GM19238 (cell line): ENCODE measurements around the gene UACA.

Source experiments
- DNase-seq: peaks from one replicate; pipeline ENCODE4 v3.0.0; 2011; ENCODE audit warnings: low spot score; ENCODE audit not compliant: insufficient read length

The UACA gene

GRCh38 chr15:70788114-70789049 lies 25.0 kb upstream of the UACA start:
- DNase-seq: no peak

GRCh38 chr15:70786996-70787395 lies 23.6 kb upstream of the UACA start:
- DNase-seq: no peak

GRCh38 chr15:70783610-70784022 lies 20.3 kb upstream of the UACA start:
- DNase-seq: no peak

GRCh38 chr15:70783041-70783440 lies 19.7 kb upstream of the UACA start:
- no peak for DNase-seq

- no peak for DNase-seq
Measured at GRCh38 chr15:70781236-70781635, 17.9 kb upstream of the UACA start.

GRCh38 chr15:70778258-70779076 lies 15.1 kb upstream of the UACA start:
- DNase-seq: no peak

GRCh38 chr15:70777170-70777926 lies 14.0 kb upstream of the UACA start:
- no peak for DNase-seq

- no peak for DNase-seq
Measured at GRCh38 chr15:70775160-70775559, 11.8 kb upstream of the UACA start.

GRCh38 chr15:70772402-70772801 lies 9.0 kb upstream of the UACA start:
- DNase-seq: no peak

- DNase-seq: no peak
Measured at GRCh38 chr15:70770863-70771262, 7.5 kb upstream of the UACA start.

GRCh38 chr15:70768257-70768883 lies 5.0 kb upstream of the UACA start:
- no peak for DNase-seq

- no peak for DNase-seq
Measured at GRCh38 chr15:70767667-70768066, 4.3 kb upstream of the UACA start.

GRCh38 chr15:70766597-70766996 lies 3.2 kb upstream of the UACA start:
- DNase-seq: no peak

- DNase-seq: no peak
Measured at GRCh38 chr15:70765504-70766281, 2.3 kb upstream of the UACA start.

GRCh38 chr15:70763950-70764730 lies 782 bp upstream of the UACA start:
- no peak for DNase-seq

GRCh38 chr15:70762469-70763119 lies 764 bp downstream of the UACA start:
- DNase-seq: no peak

- no peak for DNase-seq
Measured at GRCh38 chr15:70761931-70762468, 1.4 kb downstream of the UACA start.

- DNase-seq: no peak
Measured at GRCh38 chr15:70761046-70761445, 2.3 kb downstream of the UACA start.
